ENCODE data around the gene USP20. TPM values are rescaled to one million over a fixed set of nuclear protein-coding genes. Genes with fewer than 3 reads are reported as not detected.

Gene USP20
- total RNA-seq, 1 experiment from 2014 or later = 17.1 TPM

DNA sequence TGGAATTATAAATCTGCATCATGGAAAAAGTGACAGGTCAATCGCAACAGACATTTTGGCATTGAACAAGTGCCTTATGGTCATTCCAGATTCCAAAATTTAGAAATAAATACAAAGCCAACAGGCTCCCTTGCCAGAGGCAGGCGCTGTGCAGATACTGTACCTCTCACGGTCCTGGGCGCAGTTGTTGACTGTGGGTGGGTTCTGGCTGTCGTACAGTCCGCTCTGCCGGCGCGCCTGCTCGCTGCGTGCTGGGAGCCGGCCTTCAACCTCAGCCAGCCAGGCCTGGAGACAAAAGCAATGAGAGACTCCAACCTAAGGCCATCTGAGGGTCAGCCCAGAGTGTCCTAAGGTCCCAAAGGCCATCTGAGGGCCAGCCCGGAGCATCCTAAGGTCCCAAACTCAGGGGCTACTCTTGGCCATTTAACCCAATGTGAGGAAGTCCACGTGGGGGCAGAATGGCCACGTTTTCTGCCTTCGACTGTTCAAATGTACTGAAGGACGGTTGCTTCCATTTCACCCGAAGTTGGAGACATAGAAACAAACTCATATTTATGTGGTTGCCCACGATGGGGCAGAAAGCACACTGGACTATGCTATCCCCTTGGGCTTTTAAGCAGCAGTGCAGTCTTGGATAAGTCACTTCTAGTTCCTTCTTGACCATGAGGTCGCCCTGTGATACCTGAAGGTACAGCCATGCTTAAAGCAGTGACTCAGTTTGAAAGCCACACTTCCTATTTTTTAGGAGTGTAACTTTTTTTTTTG, 65.2 kb downstream of the USP20 start:
- TF ChIP-seq, protein P1, sequence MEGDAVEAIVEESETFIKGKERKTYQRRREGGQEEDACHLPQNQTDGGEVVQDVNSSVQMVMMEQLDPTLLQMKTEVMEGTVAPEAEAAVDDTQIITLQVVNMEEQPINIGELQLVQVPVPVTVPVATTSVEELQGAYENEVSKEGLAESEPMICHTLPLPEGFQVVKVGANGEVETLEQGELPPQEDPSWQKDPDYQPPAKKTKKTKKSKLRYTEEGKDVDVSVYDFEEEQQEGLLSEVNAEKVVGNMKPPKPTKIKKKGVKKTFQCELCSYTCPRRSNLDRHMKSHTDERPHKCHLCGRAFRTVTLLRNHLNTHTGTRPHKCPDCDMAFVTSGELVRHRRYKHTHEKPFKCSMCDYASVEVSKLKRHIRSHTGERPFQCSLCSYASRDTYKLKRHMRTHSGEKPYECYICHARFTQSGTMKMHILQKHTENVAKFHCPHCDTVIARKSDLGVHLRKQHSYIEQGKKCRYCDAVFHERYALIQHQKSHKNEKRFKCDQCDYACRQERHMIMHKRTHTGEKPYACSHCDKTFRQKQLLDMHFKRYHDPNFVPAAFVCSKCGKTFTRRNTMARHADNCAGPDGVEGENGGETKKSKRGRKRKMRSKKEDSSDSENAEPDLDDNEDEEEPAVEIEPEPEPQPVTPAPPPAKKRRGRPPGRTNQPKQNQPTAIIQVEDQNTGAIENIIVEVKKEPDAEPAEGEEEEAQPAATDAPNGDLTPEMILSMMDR (IDR thresholded peaks at IDR 0.05; ENCODE audit: unreplicated experiment) = no peak
- H3K9me3 Mint-ChIP-seq (ENCODE audit: unreplicated experiment) = no peaks in the 10 kb centered on the region
- no peaks in the 10 kb centered on the region for H3K4me1 Mint-ChIP-seq (ENCODE audit: insufficient read depth, unreplicated experiment)
- BruUV-seq (replicated peaks) = no TSS peak
- intact Hi-C loops (cut with micrococcal nuclease) = no loop called here
- peaks cover 27% of the 10 kb centered on the region for H3K36me3 Mint-ChIP-seq (ENCODE audit: insufficient read depth, unreplicated experiment)
- ChIA-PET POLR2A (no interaction called here), CTCF (interaction anchor here (0.7 kb wide), 1 partner anchor 946 kb away, joined by 3 read pairs; no protein-coding TSS in a partner anchor)
- no peak overlapping the region for H3K4me3 Mint-ChIP-seq (ENCODE audit: unreplicated experiment)
- no peaks in the 10 kb centered on the region for H3K27me3 Mint-ChIP-seq (ENCODE audit: insufficient read depth, unreplicated experiment)
- no peak for DNase-seq (ENCODE audit: unreplicated experiment)
- H3K27ac Mint-ChIP-seq (ENCODE audit: low read depth, unreplicated experiment) = no peak overlapping the region

DNA sequence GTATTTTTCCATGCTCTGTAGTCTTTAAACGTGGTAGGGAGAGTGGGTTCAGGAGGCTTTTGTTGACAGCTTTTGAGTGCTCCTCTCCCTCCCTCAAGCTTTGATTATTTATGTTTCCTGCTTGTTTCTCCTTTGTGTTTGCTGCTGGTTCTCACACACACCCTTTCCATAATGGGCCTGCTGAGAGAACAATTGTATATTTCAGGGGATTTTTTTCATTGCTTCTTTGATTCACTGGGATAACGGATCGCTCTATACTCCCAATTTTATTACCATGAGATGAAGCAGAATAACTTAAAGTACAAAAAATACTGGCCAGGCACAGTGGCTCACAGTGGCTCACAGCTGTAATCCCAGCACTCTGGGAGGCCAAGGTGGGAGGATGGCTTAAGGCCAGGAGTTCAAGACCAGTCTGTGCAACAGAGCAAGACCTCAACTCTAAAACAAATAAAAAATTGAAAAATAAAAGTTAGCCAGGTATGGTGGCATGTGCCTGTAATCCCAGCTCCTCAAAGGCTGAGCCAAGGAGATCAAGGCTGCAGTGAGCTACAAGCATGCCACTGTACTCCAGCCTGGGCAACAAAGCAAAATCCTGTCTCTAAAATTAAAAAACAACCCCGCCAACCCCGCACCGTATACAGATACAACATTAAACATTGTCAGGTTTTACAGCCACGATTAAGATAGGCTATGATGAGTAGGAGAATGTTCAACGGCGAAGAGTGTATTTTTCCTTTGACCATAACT, 66.9 kb downstream of the USP20 start:
- no peak for DNase-seq (ENCODE audit: unreplicated experiment)
- TF ChIP-seq, protein P1 (IDR thresholded peaks at IDR 0.05; ENCODE audit: unreplicated experiment) = no peak
- intact Hi-C loops (cut with micrococcal nuclease) = no loop called here
- peaks cover 20% of the 10 kb centered on the region for H3K36me3 Mint-ChIP-seq (ENCODE audit: insufficient read depth, unreplicated experiment)
- H3K27me3 Mint-ChIP-seq (ENCODE audit: insufficient read depth, unreplicated experiment) = no peaks in the 10 kb centered on the region
- BruUV-seq (replicated peaks) = no TSS peak
- H3K27ac Mint-ChIP-seq (ENCODE audit: low read depth, unreplicated experiment) = no peak overlapping the region
- H3K4me1 Mint-ChIP-seq (ENCODE audit: insufficient read depth, unreplicated experiment) = peaks cover 3% of the 10 kb centered on the region
- CTCF ChIA-PET = interaction anchor here (1.3 kb wide), 1 partner anchor 17 kb away, joined by 5 read pairs; no protein-coding TSS in a partner anchor
- no peaks in the 10 kb centered on the region for H3K9me3 Mint-ChIP-seq (ENCODE audit: unreplicated experiment)
- POLR2A ChIA-PET = interaction anchor here (0.6 kb wide), 1 partner anchor 68 kb away, joined by 4 read pairs; no protein-coding TSS in a partner anchor
- no peak overlapping the region for H3K4me3 Mint-ChIP-seq (ENCODE audit: unreplicated experiment)

DNA sequence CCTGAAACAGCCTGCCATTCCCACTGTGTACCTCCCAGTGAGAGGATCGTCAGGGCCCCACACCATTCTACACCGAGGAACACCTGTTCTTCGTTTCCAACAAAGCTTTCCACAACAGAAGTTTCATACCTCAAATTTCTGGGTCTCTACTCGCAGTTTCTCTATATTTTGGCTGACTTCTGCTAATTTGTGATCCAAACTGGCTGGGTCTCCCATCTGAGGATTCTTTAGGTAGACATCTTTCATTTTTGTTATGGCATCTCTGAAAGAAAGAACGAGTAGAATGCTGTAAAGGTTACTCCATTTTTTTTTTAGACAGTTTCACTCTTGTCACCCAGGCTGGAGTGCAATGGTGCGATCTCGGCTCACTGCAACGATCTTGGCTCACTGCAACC, 67.5 kb downstream of the USP20 start:
- intact Hi-C loops (cut with micrococcal nuclease) = no loop called here
- Mint-ChIP-seq H3K27ac (ENCODE audit: low read depth, unreplicated experiment) (no peak overlapping the region), H3K27me3 (ENCODE audit: insufficient read depth, unreplicated experiment) (no peaks in the 10 kb centered on the region), H3K36me3 (ENCODE audit: insufficient read depth, unreplicated experiment) (peaks cover 21% of the 10 kb centered on the region), H3K9me3 (ENCODE audit: unreplicated experiment) (no peaks in the 10 kb centered on the region), H3K4me1 (ENCODE audit: insufficient read depth, unreplicated experiment) (peaks cover 6% of the 10 kb centered on the region), H3K4me3 (ENCODE audit: unreplicated experiment) (no peak overlapping the region)
- POLR2A ChIA-PET = interaction anchor here (0.6 to 0.7 kb wide), 2 partner anchors 16 to 68 kb away, joined by 3 to 4 read pairs; no protein-coding TSS in a partner anchor
- TF ChIP-seq, protein P1 (IDR thresholded peaks at IDR 0.05; ENCODE audit: unreplicated experiment) = no peak
- CTCF ChIA-PET = interaction anchor here (1.3 kb wide), 1 partner anchor 16 kb away, joined by 5 read pairs; no protein-coding TSS in a partner anchor
- no TSS peak for BruUV-seq (replicated peaks)
- DNase-seq (ENCODE audit: unreplicated experiment) = no peak

DNA sequence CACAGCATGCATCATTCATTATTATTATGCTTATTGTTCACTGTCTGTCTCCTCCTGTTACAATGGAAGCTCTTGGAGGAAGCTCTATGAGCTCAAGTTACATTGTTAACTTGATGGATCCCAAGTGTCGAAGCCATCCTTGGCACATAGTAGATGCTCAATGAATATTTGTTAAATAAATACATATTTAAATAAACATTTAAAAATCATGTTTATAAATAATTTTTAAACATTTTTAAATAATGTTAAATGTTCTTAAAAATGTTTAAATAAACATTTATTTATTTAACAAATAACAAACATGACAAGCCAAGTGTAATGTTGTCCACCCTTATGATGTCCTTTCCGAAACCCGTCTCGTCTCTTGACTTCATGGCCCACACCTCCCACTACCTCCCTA, 69.5 kb downstream of the USP20 start:
- no peak for DNase-seq (ENCODE audit: unreplicated experiment)
- H3K4me3 Mint-ChIP-seq (ENCODE audit: unreplicated experiment) = no peak overlapping the region
- no peak overlapping the region for H3K27ac Mint-ChIP-seq (ENCODE audit: low read depth, unreplicated experiment)
- ChIA-PET POLR2A (interaction anchor here (0.6 to 1.2 kb wide), 3 partner anchors 10 to 33 kb away, joined by 3 to 4 read pairs (median 3); no protein-coding TSS in a partner anchor), CTCF (interaction anchor here (0.6 to 1.5 kb wide), 4 partner anchors 18 to 796 kb away, joined by 3 to 5 read pairs (median 4); no protein-coding TSS in a partner anchor)
- H3K36me3 Mint-ChIP-seq (ENCODE audit: insufficient read depth, unreplicated experiment) = peaks cover 27% of the 10 kb centered on the region
- H3K9me3 Mint-ChIP-seq (ENCODE audit: unreplicated experiment) = no peaks in the 10 kb centered on the region
- TF ChIP-seq, protein P1 (IDR thresholded peaks at IDR 0.05; ENCODE audit: unreplicated experiment) = no peak
- no TSS peak for BruUV-seq (replicated peaks)
- intact Hi-C loops (cut with micrococcal nuclease) = no loop called here
- H3K27me3 Mint-ChIP-seq (ENCODE audit: insufficient read depth, unreplicated experiment) = no peaks in the 10 kb centered on the region
- H3K4me1 Mint-ChIP-seq (ENCODE audit: insufficient read depth, unreplicated experiment) = peaks cover 6% of the 10 kb centered on the region

All from MCF 10A (cell line).